Measurements from ENCODE around the gene ESRRB. TPM values are rescaled to one million over a fixed set of nuclear protein-coding genes. Genes with fewer than 3 reads are reported as not detected.

Gene ESRRB
- total RNA-seq, 4 donors from 2014 or later = 0.81 to 0.93 TPM; not detected in 2

GRCh38 chr14:76434220-76434619 lies 58.3 kb downstream of the ESRRB start:
- Histone ChIP-seq H3K4me3 (no peak overlapping the region), H3K9me3 (no peaks in the 10 kb centered on the region), H3K4me1 (no peaks in the 10 kb centered on the region), H3K36me3 (no peaks in the 10 kb centered on the region), H3K27me3 (no peaks in the 10 kb centered on the region), H3K27ac (no peak overlapping the region)
- ATAC-seq = no peak
- WGBS, 2 donors (ENCODE audit: low coverage in 1 of 2) = 75% methylated on average over 6 of the region's 9 CpGs; no CpG with 5 or more reads in 1 of the 2 donors
- TF ChIP-seq POLR2A (IDR thresholded peaks at IDR 0.05) (no peak), POLR2AphosphoS5 (IDR thresholded peaks at IDR 0.05) (no peak), CTCF (IDR thresholded peaks at IDR 0.05) (no peak), EP300 (IDR thresholded peaks at IDR 0.05) (no peak)

GRCh38 chr14:76439237-76439775 lies 63.4 kb downstream of the ESRRB start:
- no peak for TF ChIP-seq EP300 (IDR thresholded peaks at IDR 0.05)
- no peak for TF ChIP-seq CTCF (IDR thresholded peaks at IDR 0.05)
- TF ChIP-seq POLR2AphosphoS5 (IDR thresholded peaks at IDR 0.05) = no peak
- no peak for ATAC-seq
- H3K36me3 ChIP-seq = no peaks in the 10 kb centered on the region

GRCh38 chr14:76446486-76446885 lies 70.5 kb downstream of the ESRRB start:
- H3K27me3 ChIP-seq = no peaks in the 10 kb centered on the region
- no peak for ATAC-seq
- 66 to 100% methylated on average over 1 to 2 of the region's 2 CpGs for WGBS, 2 donors (ENCODE audit: low coverage in 1 of 2)

More at GRCh38 chr14:76439237-76439775, 63.4 kb downstream of the ESRRB start:
- Histone ChIP-seq H3K4me1 (no peaks in the 10 kb centered on the region), H3K9me3 (no peaks in the 10 kb centered on the region), H3K27ac (no peak overlapping the region), H3K4me3 (no peak overlapping the region), H3K27me3 (no peaks in the 10 kb centered on the region)
- 90% methylated on average over 4 of the region's 33 CpGs; no CpG with 5 or more reads in 1 of the 2 donors for WGBS, 2 donors (ENCODE audit: low coverage in 1 of 2)

GRCh38 chr14:76446921-76447320 lies 71.0 kb downstream of the ESRRB start:
- TF ChIP-seq POLR2A (IDR thresholded peaks at IDR 0.05) = no peak
- TF ChIP-seq POLR2AphosphoS5 (IDR thresholded peaks at IDR 0.05) = no peak
- TF ChIP-seq CTCF (IDR thresholded peaks at IDR 0.05) = no peak
- TF ChIP-seq EP300 (IDR thresholded peaks at IDR 0.05) = no peak
- H3K27ac ChIP-seq = no peak overlapping the region
- H3K36me3 ChIP-seq = no peaks in the 10 kb centered on the region
- no peak for ATAC-seq
- H3K4me1 ChIP-seq = no peaks in the 10 kb centered on the region
- H3K4me3 ChIP-seq = no peak overlapping the region
- H3K9me3 ChIP-seq = no peaks in the 10 kb centered on the region
- 67 to 70% methylated on average over 1 to 7 of the region's 7 CpGs for WGBS, 2 donors (ENCODE audit: low coverage in 1 of 2)
- H3K27me3 ChIP-seq = no peaks in the 10 kb centered on the region

More at GRCh38 chr14:76446486-76446885, 70.5 kb downstream of the ESRRB start:
- H3K4me1 ChIP-seq = no peaks in the 10 kb centered on the region
- H3K36me3 ChIP-seq = no peaks in the 10 kb centered on the region
- no peak overlapping the region for H3K4me3 ChIP-seq
- no peaks in the 10 kb centered on the region for H3K9me3 ChIP-seq
- TF ChIP-seq POLR2AphosphoS5 (IDR thresholded peaks at IDR 0.05) (no peak), EP300 (IDR thresholded peaks at IDR 0.05) (no peak), POLR2A (IDR thresholded peaks at IDR 0.05) (no peak), CTCF (IDR thresholded peaks at IDR 0.05) (no peak)
- H3K27ac ChIP-seq = no peak overlapping the region

GRCh38 chr14:76450476-76450875 lies 74.5 kb downstream of the ESRRB start:
- no peak for TF ChIP-seq POLR2AphosphoS5 (IDR thresholded peaks at IDR 0.05)
- no peak for TF ChIP-seq EP300 (IDR thresholded peaks at IDR 0.05)
- TF ChIP-seq POLR2A (IDR thresholded peaks at IDR 0.05) = no peak
- no peak for TF ChIP-seq CTCF (IDR thresholded peaks at IDR 0.05)
- H3K27ac ChIP-seq = no peak overlapping the region
- no peaks in the 10 kb centered on the region for H3K4me1 ChIP-seq
- H3K36me3 ChIP-seq = no peaks in the 10 kb centered on the region
- no peaks in the 10 kb centered on the region for H3K9me3 ChIP-seq
- no peak overlapping the region for H3K4me3 ChIP-seq
- no peak for ATAC-seq
- no peaks in the 10 kb centered on the region for H3K27me3 ChIP-seq
- WGBS, 2 donors (ENCODE audit: low coverage in 1 of 2) = 68% methylated on average over 4 of the region's 4 CpGs; no CpG with 5 or more reads in 1 of the 2 donors

All from gastroesophageal sphincter (tissue), 4 donors.